B cell (primary cell): Measurements from ENCODE around the gene ITPRIP. TPM values are rescaled to one million over a fixed set of nuclear protein-coding genes. Genes with fewer than 3 reads are reported as not detected.

Experiments
- ATAC-seq: fragments of 200-7000 bp; cut with Tn5 transposase; one replicate; pipeline ENCODE4 v1.10.0; 2021; ENCODE audit warnings: low read depth, mild to moderate bottlenecking, moderate number of reproducible peaks, moderate library complexity
- CTCF ChIA-PET: fragments of 350-600 bp; sonication (Branson Sonifier 250); formaldehyde crosslinking; loops from one replicate; lab custom pipeline; 2021; ENCODE audit warnings: antibody characterized with exemption, inconsistent platforms; lab: Charles Lee
- POLR2A ChIA-PET: fragments of 350-600 bp; sonication (Branson Sonifier 250); formaldehyde crosslinking; loops from one replicate; lab custom pipeline; 2021; ENCODE audit warnings: antibody characterized with exemption; lab: Charles Lee
- DNase-seq: peaks from one replicate; pipeline ENCODE4 v3.0.0; 2013
- H2AFZ ChIP-seq: 2 replicates; pipeline ENCODE4 v1.6.1; 2012; ENCODE audit warnings: mild to moderate bottlenecking, low read depth, low read length; ENCODE audit not compliant: insufficient read depth, poor library complexity, severe bottlenecking
- H3K27ac ChIP-seq, 2 donors: 1 replicate in 1 of 2; 2 replicates in 1 of 2; pipeline ENCODE4 v1.5.1; 2012 to 2013; ENCODE audit warnings: low read length in 2 of 2, mild to moderate bottlenecking in 2 of 2, moderate library complexity in 1 of 2
- H3K27me3 ChIP-seq, 4 experiments: fragments of 200-600 bp in 1 of 4; sonication (generic) in 1 of 4; replicated peaks in 1 of 4; 1 replicate in 2 of 4; 2 replicates in 2 of 4; pipeline versions ENCODE4 v1.6.1 to v1.7.0; 2013 to 2016; ENCODE audit warnings: low read length in 3 of 4, mild to moderate bottlenecking in 2 of 4, mixed read lengths in 1 of 4, moderate library complexity in 1 of 4; ENCODE audit not compliant: insufficient read depth in 4 of 4, control insufficient read depth in 3 of 4; ENCODE audit errors: control extremely low read depth in 1 of 4
- H3K36me3 ChIP-seq, 2 experiments: replicated peaks in 1 of 2; 1 replicate in 1 of 2; 2 replicates in 1 of 2; pipeline versions ENCODE4 v1.6.1 to v1.7.1; 2013; ENCODE audit warnings: low read length in 1 of 2; ENCODE audit not compliant: insufficient read depth in 2 of 2, control insufficient read depth in 1 of 2; ENCODE audit errors: control extremely low read depth in 1 of 2, extremely low read depth in 1 of 2
- H3K4me1 ChIP-seq, 2 donors: fragments of 200-600 bp in 1 of 2; sonication (generic) in 1 of 2; 1 replicate in 1 of 2; 2 replicates in 1 of 2; pipeline versions ENCODE4 v1.5.1 to v1.6.1; 2013 to 2017; ENCODE audit warnings: low read length in 2 of 2; ENCODE audit not compliant: control insufficient read depth in 2 of 2, insufficient read depth in 2 of 2
- H3K4me2 ChIP-seq: replicated peaks from 2 replicates; pipeline ENCODE3; 2012; ENCODE audit warnings: mild to moderate bottlenecking, low read depth, low read length; ENCODE audit not compliant: poor library complexity, severe bottlenecking
- H3K4me3 ChIP-seq, 5 experiments: fragments of 200-600 bp in 1 of 5; sonication (generic) in 1 of 5; 1 replicate in 3 of 5; 2 replicates in 2 of 5; pipeline versions ENCODE4 v1.5.1 to v1.7.0; 2011 to 2016; ENCODE audit warnings: low read length in 4 of 5, mild to moderate bottlenecking in 4 of 5, low read depth in 2 of 5, control low read depth in 1 of 5, moderate library complexity in 1 of 5; ENCODE audit not compliant: insufficient read depth in 1 of 5; ENCODE audit errors: control extremely low read depth in 1 of 5, extremely low read depth in 1 of 5
- H3K79me2 ChIP-seq: fragments of 200-600 bp; sonication (generic); one replicate; pipeline ENCODE4 v1.6.0; 2016; ENCODE audit warnings: low read length; ENCODE audit not compliant: control insufficient read depth, insufficient read depth
- H3K9ac ChIP-seq: fragments of 200-600 bp; sonication (generic); 2 replicates; pipeline ENCODE4 v1.6.1; 2017; ENCODE audit warnings: mild to moderate bottlenecking, low read length, moderate library complexity
- H3K9me3 ChIP-seq, 3 donors: one replicate each; pipeline versions ENCODE4 v1.6.1 to v1.7.1; 2013; ENCODE audit warnings: low read length in 2 of 3; ENCODE audit not compliant: control insufficient read depth in 2 of 3, insufficient read depth in 1 of 3; ENCODE audit errors: control extremely low read depth in 1 of 3
- H4K20me1 ChIP-seq: 2 replicates; pipeline ENCODE4 v1.6.0; 2012; ENCODE audit warnings: mild to moderate bottlenecking, low read length; ENCODE audit not compliant: insufficient read depth, control insufficient read depth, poor library complexity, severe bottlenecking
- H3K27ac Mint-ChIP-seq: one replicate; pipeline ENCODE4 v1.8.0; 2021; ENCODE audit warnings: mixed read lengths
- H3K27me3 Mint-ChIP-seq: one replicate; pipeline ENCODE4 v1.8.0; 2021; ENCODE audit warnings: mixed read lengths
- H3K4me1 Mint-ChIP-seq: one replicate; pipeline ENCODE4 v1.8.0; 2021; ENCODE audit warnings: mixed read lengths
- H3K4me3 Mint-ChIP-seq: one replicate; pipeline ENCODE4 v1.8.0; 2021; ENCODE audit warnings: mixed read lengths
- H3K9me3 Mint-ChIP-seq: one replicate; pipeline ENCODE4 v1.8.0; 2022; ENCODE audit warnings: mixed read lengths; ENCODE audit not compliant: insufficient read depth
- CTCF ChIP-seq: fragments of 200-600 bp; IDR thresholded peaks from one replicate; pipeline ENCODE4 v1.8.0; 2022; ENCODE audit warnings: antibody characterized with exemption, mild to moderate bottlenecking
- EZH2 ChIP-seq: IDR thresholded peaks from 2 replicates; pipeline ENCODE4 v1.6.1; 2012; ENCODE audit warnings: borderline replicate concordance, low read depth, mild to moderate bottlenecking, moderate library complexity, low read length; ENCODE audit not compliant: insufficient read depth, poor library complexity, severe bottlenecking
- WGBS: methylation state at CpG from one replicate; pipeline ENCODE4 v1.1.5; 2013; ENCODE audit warnings: missing lambda C conversion rate; ENCODE audit not compliant: insufficient coverage; 5-methylcytosine and 5-hydroxymethylcytosine counted together
- intact Hi-C: fragments of 100-400 bp; cut with micrococcal nuclease; formaldehyde crosslinking; loops from one replicate; pipeline ENCODE4 v1.10.0; 2022
- polyA plus RNA-seq: library from polyadenylated mRNA; depleted of rRNA; stranded (reverse); fragments of >200 nt; gene quantifications from 2 replicates; pipeline ENCODE4 v1.2.3, GENCODE V29; 2012
- total RNA-seq, 2 donors: library from RNA; stranded (reverse); fragments of 120-200 nt in 1 of 2; gene quantifications; 1 replicate in 1 of 2; 2 replicates in 1 of 2; pipeline versions ENCODE4 v1.2.3 to v1.2.4, GENCODE V29; 2013 to 2022

Gene ITPRIP
- total and polyA plus RNA-seq, 2 donors (not counting 1 experiment from before 2014, with no cell fraction given): 22.5 to 28.5 TPM

- 4% methylated on average over 43 of the region's 43 CpGs for WGBS
- Histone ChIP-seq H3K27me3 (peaks cover 0 to 5% (median 0%) of the 10 kb centered on the region in 4 experiments), H3K4me2 (peak within 1 kb of the TSS; percentile 86), H3K36me3 (no peaks in the 10 kb centered on the region), H3K9me3 (no peaks in the 10 kb centered on the region), H3K4me3 (peak within 1 kb of the TSS; percentile 46 to 66 (median 51)), H3K79me2 (no peaks in the 10 kb centered on the region), H3K27ac (peak within 1 kb of the TSS; percentile 20 to 23), H3K4me1 (peaks cover 32 to 43% of the 10 kb centered on the region in 2 donors), H4K20me1 (no peaks in the 10 kb centered on the region), H2AFZ (peak within 1 kb of the TSS; percentile 67), H3K9ac (peak within 1 kb of the TSS; percentile 63)
- Mint-ChIP-seq H3K4me3 (peak within 1 kb of the TSS; percentile 52), H3K9me3 (no peaks in the 10 kb centered on the region), H3K27me3 (no peaks in the 10 kb centered on the region), H3K4me1 (peaks cover 19% of the 10 kb centered on the region), H3K27ac (peak within 1 kb of the TSS; percentile 64)
- peak; percentile 79 for TF ChIP-seq CTCF
- TF ChIP-seq EZH2: no peak
- peak; percentile 87 for ATAC-seq
- ChIA-PET CTCF (interaction anchor here (0.6 to 15.7 kb wide), 10 partner anchors 17 to 720 kb away, joined by 3 to 594 read pairs (median 4); partner anchors contain the start of genes GSTO1, ITPRIP and SFR1), POLR2A (interaction anchor here (1.2 to 2.3 kb wide), 2 partner anchors 15 to 48 kb away, joined by 5 to 9 read pairs; partner anchors contain the start of gene ITPRIP)
- intact Hi-C loops: loop anchor here (1.0 kb wide), 3 partner anchors 15 to 232 kb away; partner anchors contain the start of genes GSTO2 and ITPRIP
- DNase-seq: peak; percentile 95
Observed at GRCh38 chr10:104353325-104354048, 15.2 kb upstream of the ITPRIP start, which contains the start of gene CFAP58. Gene CFAP58 (plus strand): TSS chr10:104353833. CDS start chr10:104353898, 65 bp downstream.

GRCh38 chr10:104351919-104352318 is 13.7 kb upstream of the ITPRIP start:
- Histone ChIP-seq H3K4me1 (peaks cover 32 to 59% of the 10 kb centered on the region in 2 donors), H3K9me3 (no peaks in the 10 kb centered on the region), H3K79me2 (no peaks in the 10 kb centered on the region), H3K4me3 (peak overlapping the region in 3 of 5 experiments; percentile 5 to 38 (median 34)), H3K27ac (no peak overlapping the region), H2AFZ (peak overlapping the region; percentile 29), H3K4me2 (peak overlapping the region; percentile 48), H3K36me3 (no peaks in the 10 kb centered on the region), H4K20me1 (no peaks in the 10 kb centered on the region), H3K9ac (peak overlapping the region; percentile 11), H3K27me3 (peaks cover 0 to 5% (median 0%) of the 10 kb centered on the region in 4 experiments)
- ChIA-PET CTCF (interaction anchor here (0.6 to 15.7 kb wide), 11 partner anchors 15 to 121 kb away, joined by 3 to 594 read pairs (median 24); partner anchors contain the start of genes GSTO2 and ITPRIP), POLR2A (interaction anchor here (0.7 to 1.0 kb wide), 4 partner anchors 14 to 56 kb away, joined by 3 to 4 read pairs (median 3); no protein-coding TSS in a partner anchor)
- Mint-ChIP-seq H3K27ac (no peak overlapping the region), H3K4me1 (peaks cover 28% of the 10 kb centered on the region), H3K27me3 (no peaks in the 10 kb centered on the region), H3K9me3 (no peaks in the 10 kb centered on the region), H3K4me3 (peak overlapping the region; percentile 52)
- intact Hi-C loops: no loop called here
- TF ChIP-seq CTCF (no peak), EZH2 (no peak)
- no peak for DNase-seq
- no CpG with 5 or more reads among the region's 1 CpG for WGBS
- no peak for ATAC-seq
